Thyroid gland (tissue), 4 donors: ENCODE results near the gene PPFIA4. TPM values are rescaled to one million over a fixed set of nuclear protein-coding genes. Genes with fewer than 3 reads are reported as not detected.

ENCODE experiments used
- DNase-seq, 2 donors: peaks; one replicate each; pipeline ENCODE4 v3.0.0-alpha.2; 2019
- H3K27ac ChIP-seq, 3 donors: fragments of 200-600 bp; sonication (generic); 1 replicate in 2 of 3; 2 replicates in 1 of 3; pipeline ENCODE4 v1.5.1; 2016 to 2019; ENCODE audit warnings: mild to moderate bottlenecking in 1 of 3, moderate library complexity in 1 of 3
- H3K27me3 ChIP-seq: fragments of 200-600 bp; sonication (generic); one replicate; pipeline ENCODE4 v1.5.1; 2019
- H3K36me3 ChIP-seq, 2 donors: fragments of 200-600 bp; sonication (generic); one replicate each; pipeline ENCODE4 v1.5.1; 2016 to 2019
- H3K4me1 ChIP-seq, 2 donors: fragments of 200-600 bp; sonication (generic); one replicate each; pipeline ENCODE4 v1.5.1; 2017 to 2019
- H3K4me3 ChIP-seq, 3 donors: fragments of 200-600 bp; sonication (generic); replicated peaks in 1 of 3; 1 replicate in 2 of 3; 2 replicates in 1 of 3; pipeline ENCODE4 v1.5.1; 2016; ENCODE audit warnings: mild to moderate bottlenecking in 1 of 3
- H3K9me3 ChIP-seq: fragments of 200-600 bp; sonication (generic); one replicate; pipeline ENCODE4 v1.5.1; 2017
- CTCF ChIP-seq, 6 experiments: fragments of 200-600 bp in 3 of 6; fragments of 450-650 bp in 3 of 6; sonication (generic) in 3 of 6; IDR thresholded peaks; one replicate each; pipeline ENCODE4 v1.5.1; 2016 to 2019; ENCODE audit warnings: antibody characterized with exemption in 6 of 6, mild to moderate bottlenecking in 2 of 6, inconsistent platforms in 1 of 6, moderate library complexity in 1 of 6
- POLR2A ChIP-seq, 2 donors: fragments of 450-650 bp; IDR thresholded peaks; one replicate each; pipeline ENCODE4 v1.6.1; 2017; ENCODE audit warnings: antibody characterized with exemption in 2 of 2, mild to moderate bottlenecking in 2 of 2, moderate library complexity in 1 of 2
- WGBS, 2 donors: methylation state at CpG; one replicate each; pipeline ENCODE4 v1.1.5; 2017; 5-methylcytosine and 5-hydroxymethylcytosine counted together
- intact Hi-C: fragments of 100-400 bp; cut with DNase I; formaldehyde crosslinking; loops from one replicate; pipeline ENCODE4 v1.15.1; 2023
- total RNA-seq, 4 donors: library from RNA; depleted of rRNA; stranded (reverse); fragments of >200 nt; gene quantifications; one replicate each; pipeline ENCODE4 v1.2.3, GENCODE V29; 2016

The PPFIA4 gene
- total RNA-seq, 4 donors from 2014 or later, result 0.54 to 3.0 (median 2.1) TPM

- Histone ChIP-seq H3K4me1 (peaks cover 3 to 5% of the 10 kb centered on the region in 2 donors), H3K36me3 (no peaks in the 10 kb centered on the region), H3K9me3 (no peaks in the 10 kb centered on the region), H3K27ac (no peak overlapping the region), H3K27me3 (no peaks in the 10 kb centered on the region), H3K4me3 (no peak overlapping the region)
- TF ChIP-seq POLR2A (IDR thresholded peaks at IDR 0.05) (no peak), CTCF (IDR thresholded peaks at IDR 0.05) (no peak)
- intact Hi-C loops, result no loop called here
- no peak for DNase-seq
- WGBS, 2 donors, result 47 to 59% methylated on average over 7 to 9 of the region's 56 CpGs
Observed at GRCh38 chr1:203075236-203076030, 49.1 kb downstream of the PPFIA4 start.

DNA sequence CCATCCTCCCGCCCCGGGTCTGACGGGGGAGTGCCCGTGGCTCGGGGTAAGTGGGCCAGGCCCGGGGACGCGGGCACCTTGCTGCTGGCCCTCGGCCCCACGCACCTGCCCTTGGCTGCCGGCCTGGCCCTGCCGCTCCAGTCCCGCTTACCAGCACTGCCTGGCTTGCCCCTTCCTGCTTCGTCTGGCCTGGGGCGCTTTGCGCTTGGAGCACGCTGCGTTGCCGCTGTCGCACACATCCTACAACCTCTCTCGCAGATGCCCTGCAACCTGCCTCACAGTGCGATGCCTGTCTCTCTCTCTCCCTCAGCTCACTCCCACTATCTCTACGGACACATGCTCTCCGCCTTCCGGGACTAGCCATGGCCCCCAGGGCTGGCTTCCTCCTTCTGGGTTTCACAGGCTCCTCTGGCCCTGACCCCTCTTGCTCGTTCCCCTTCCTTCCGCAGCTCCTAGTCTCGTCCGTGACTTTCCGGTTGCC lies 49.8 kb downstream of the PPFIA4 start:
- no peaks in the 10 kb centered on the region for H3K36me3 ChIP-seq
- intact Hi-C loops, result no loop called here
- TF ChIP-seq CTCF (IDR thresholded peaks at IDR 0.05), result no peak
- TF ChIP-seq POLR2A (IDR thresholded peaks at IDR 0.05), result no peak
- DNase-seq, result no peak
- H3K4me1 ChIP-seq, result peaks cover 3 to 5% of the 10 kb centered on the region in 2 donors
- no peak overlapping the region for H3K27ac ChIP-seq
- no peaks in the 10 kb centered on the region for H3K27me3 ChIP-seq
- H3K4me3 ChIP-seq, result no peak overlapping the region
- H3K9me3 ChIP-seq, result no peaks in the 10 kb centered on the region
- WGBS, 2 donors, result 55 to 56% methylated on average over 17 to 21 of the region's 30 CpGs

- WGBS, 2 donors, result 79 to 95% methylated on average over 3 of the region's 3 CpGs
Observed at GRCh38 chr1:203077367-203077766, 51.1 kb downstream of the PPFIA4 start.

GRCh38 chr1:203077956-203078355 lies 51.7 kb downstream of the PPFIA4 start:
- Histone ChIP-seq H3K4me3 (no peak overlapping the region), H3K9me3 (no peaks in the 10 kb centered on the region), H3K36me3 (no peaks in the 10 kb centered on the region), H3K27ac (no peak overlapping the region), H3K4me1 (peaks cover 3 to 5% of the 10 kb centered on the region in 2 donors), H3K27me3 (no peaks in the 10 kb centered on the region)
- WGBS, 2 donors, result 89 to 100% methylated on average over 2 of the region's 2 CpGs
- TF ChIP-seq POLR2A (IDR thresholded peaks at IDR 0.05) (no peak), CTCF (IDR thresholded peaks at IDR 0.05) (no peak)
- DNase-seq, result no peak
- intact Hi-C loops, result no loop called here

More at GRCh38 chr1:203077367-203077766, 51.1 kb downstream of the PPFIA4 start:
- H3K4me1 ChIP-seq, result peaks cover 3 to 5% of the 10 kb centered on the region in 2 donors
- H3K27me3 ChIP-seq, result no peaks in the 10 kb centered on the region
- no peak overlapping the region for H3K4me3 ChIP-seq
- TF ChIP-seq POLR2A (IDR thresholded peaks at IDR 0.05), result no peak
- TF ChIP-seq CTCF (IDR thresholded peaks at IDR 0.05), result no peak
- H3K27ac ChIP-seq, result no peak overlapping the region
- no peaks in the 10 kb centered on the region for H3K36me3 ChIP-seq
- no peak for DNase-seq
- H3K9me3 ChIP-seq, result no peaks in the 10 kb centered on the region
- intact Hi-C loops, result no loop called here

GRCh38 chr1:203078478-203078877 lies 52.2 kb downstream of the PPFIA4 start:
- Histone ChIP-seq H3K27ac (no peak overlapping the region), H3K36me3 (no peaks in the 10 kb centered on the region), H3K27me3 (no peaks in the 10 kb centered on the region), H3K4me3 (no peak overlapping the region), H3K9me3 (no peaks in the 10 kb centered on the region), H3K4me1 (peaks cover 3 to 5% of the 10 kb centered on the region in 2 donors)
- 89 to 92% methylated on average over 3 of the region's 3 CpGs for WGBS, 2 donors
- DNase-seq, result no peak
- TF ChIP-seq CTCF (IDR thresholded peaks at IDR 0.05) (no peak), POLR2A (IDR thresholded peaks at IDR 0.05) (no peak)
- intact Hi-C loops, result no loop called here
